Right cardiac atrium (tissue), 5 donors: ENCODE data around the gene ACAD10. TPM values are rescaled to one million over a fixed set of nuclear protein-coding genes. Genes with fewer than 3 reads are reported as not detected.
A peak's percentile ranks its signal among the peaks of the same experiment; 100 is the strongest.
"Not testable (repeated sequence)": the region's sequence is repeated elsewhere in the genome, so short reads cannot be mapped to it uniquely, and the experiment has no call there.

Source experiments
- ATAC-seq, 2 donors: fragments of 200-7000 bp; cut with Tn5 transposase; one replicate each; pipeline versions ENCODE4 v1.8.0 to v1.9.1; 2020; ENCODE audit warnings: moderate library complexity in 2 of 2, mild to moderate bottlenecking in 1 of 2
- DNase-seq, 3 donors: peaks; one replicate each; pipeline ENCODE4 v3.0.0-alpha.2; 2020
- H3K27ac ChIP-seq: one replicate; pipeline ENCODE4 v1.5.1; 2013; ENCODE audit warnings: mild to moderate bottlenecking, low read length, control low read depth, moderate library complexity
- H3K27me3 ChIP-seq: one replicate; pipeline ENCODE4 v1.6.1; 2013; ENCODE audit not compliant: control insufficient read depth, insufficient read depth
- H3K4me1 ChIP-seq: one replicate; pipeline ENCODE4 v1.6.1; 2013; ENCODE audit warnings: low read length; ENCODE audit not compliant: control insufficient read depth, insufficient read depth
- H3K4me3 ChIP-seq: one replicate; pipeline ENCODE4 v1.5.1; 2013; ENCODE audit warnings: low read length, control low read depth
- H3K9me3 ChIP-seq: one replicate; pipeline ENCODE4 v1.6.1; 2013; ENCODE audit warnings: low read length; ENCODE audit not compliant: control insufficient read depth
- WGBS: extraction: QIAGEN DNeasy Blood & Tissue Kit; methylation state at CpG from one replicate; pipeline ENCODE4 v1.1.7; 2013; 5-methylcytosine and 5-hydroxymethylcytosine counted together
- intact Hi-C, 4 donors: fragments of 100-400 bp; cut with DNase I; formaldehyde crosslinking; loops; one replicate each; pipeline versions ENCODE4 v1.11.0 to v1.14.0; 2022 to 2023
- polyA plus RNA-seq: library from polyadenylated mRNA; stranded (reverse); fragments of 200-250 nt; gene quantifications from one replicate; pipeline ENCODE4 v1.2.3, GENCODE V29; 2013
- total RNA-seq, 4 donors: library from RNA; stranded (reverse); fragmentation: NEBNext Ultra II Directional; extraction: Animal tissue kit (Norgen Biotek cat#: 25700); gene quantifications; one replicate each; pipeline ENCODE4 v1.2.1, GENCODE V29; 2021
- donor health status: healthy with polysubstance abuse.
- donor health status: DM: no; HTN: yes; CAD: no.
- donor health status: DM: no; HTN: no; CAD: no.
- donor health status: DM: no; HTN: yes; CAD: no; lungs with severe emphysema.
- donor health status: DM: yes; HTN: yes; CAD: no.

Gene ACAD10
- total and polyA plus RNA-seq, 5 donors: 17.4 to 30.0 (median 21.6) TPM

GRCh38 chr12:111655356-111655755 is 30.5 kb upstream of the ACAD10 start:
- ATAC-seq: no peak
- no peak for DNase-seq
- Histone ChIP-seq H3K27ac (no peak overlapping the region), H3K27me3 (no peaks in the 10 kb centered on the region), H3K4me1 (no peaks in the 10 kb centered on the region), H3K9me3 (no peaks in the 10 kb centered on the region), H3K4me3 (no peak overlapping the region)
- 80% methylated on average over 3 of the region's 3 CpGs for WGBS
- intact Hi-C loops: no loop called here

GRCh38 chr12:111656016-111656415 is 29.8 kb upstream of the ACAD10 start:
- H3K27ac ChIP-seq: no peak overlapping the region
- no peaks in the 10 kb centered on the region for H3K9me3 ChIP-seq
- intact Hi-C loops: no loop called here
- H3K27me3 ChIP-seq: no peaks in the 10 kb centered on the region
- no peaks in the 10 kb centered on the region for H3K4me1 ChIP-seq
- WGBS: 54% methylated on average over 4 of the region's 4 CpGs
- ATAC-seq: peak; percentile 32 to 38
- no peak for DNase-seq
- no peak overlapping the region for H3K4me3 ChIP-seq

- ATAC-seq (no peak), DNase-seq (no peak)
- Histone ChIP-seq H3K27me3 (no peaks in the 10 kb centered on the region), H3K27ac (no peak overlapping the region), H3K9me3 (no peaks in the 10 kb centered on the region), H3K4me3 (no peak overlapping the region), H3K4me1 (no peaks in the 10 kb centered on the region)
- intact Hi-C loops: no loop called here
- 92% methylated on average over 5 of the region's 5 CpGs for WGBS
These were observed 21.4 kb upstream of the ACAD10 start for GRCh38 chr12:111664499-111664898.

- intact Hi-C loops: no loop called here
- H3K4me3 ChIP-seq: no peak overlapping the region
- H3K27ac ChIP-seq: no peak overlapping the region
- H3K9me3 ChIP-seq: no peaks in the 10 kb centered on the region
- no peaks in the 10 kb centered on the region for H3K27me3 ChIP-seq
- ATAC-seq (no peak), DNase-seq (no peak)
- WGBS: 81% methylated on average over 11 of the region's 11 CpGs
- H3K4me1 ChIP-seq: no peaks in the 10 kb centered on the region
These were observed 20.6 kb upstream of the ACAD10 start for GRCh38 chr12:111664961-111665865.

- no peaks in the 10 kb centered on the region for H3K27me3 ChIP-seq
- H3K4me3 ChIP-seq: no peak overlapping the region
- H3K9me3 ChIP-seq: no peaks in the 10 kb centered on the region
- ATAC-seq (no peak), DNase-seq (no peak)
- 96% methylated on average over 10 of the region's 10 CpGs for WGBS
- intact Hi-C loops: no loop called here
- no peaks in the 10 kb centered on the region for H3K4me1 ChIP-seq
- no peak overlapping the region for H3K27ac ChIP-seq
These were observed 13.0 kb upstream of the ACAD10 start for GRCh38 chr12:111672822-111673381.

GRCh38 chr12:111673503-111673902 is 12.3 kb upstream of the ACAD10 start:
- H3K4me1 ChIP-seq: no peaks in the 10 kb centered on the region
- no peak for DNase-seq
- intact Hi-C loops: no loop called here
- 79% methylated on average over 3 of the region's 3 CpGs for WGBS
- no peaks in the 10 kb centered on the region for H3K27me3 ChIP-seq
- peak in 1 of 2 donors; percentile 40 for ATAC-seq
- no peaks in the 10 kb centered on the region for H3K9me3 ChIP-seq
- no peak overlapping the region for H3K4me3 ChIP-seq
- H3K27ac ChIP-seq: no peak overlapping the region

- Histone ChIP-seq H3K4me3 (no peak overlapping the region), H3K27ac (no peak overlapping the region), H3K9me3 (no peaks in the 10 kb centered on the region), H3K4me1 (no peaks in the 10 kb centered on the region), H3K27me3 (no peaks in the 10 kb centered on the region)
- 97% methylated on average over 5 of the region's 5 CpGs for WGBS
- DNase-seq (no peak), ATAC-seq (no peak)
- intact Hi-C loops: no loop called here
These were observed 8.7 kb upstream of the ACAD10 start for GRCh38 chr12:111677186-111677585.

- DNase-seq: peak in 1 of 3 donors; percentile 44
- H3K4me1 ChIP-seq, H3K27ac ChIP-seq, H3K9me3 ChIP-seq, H3K27me3 ChIP-seq, intact Hi-C loops, ATAC-seq: not testable (repeated sequence)
- peak overlapping the region; percentile 96 for H3K4me3 ChIP-seq
- 81% methylated on average over 13 of the region's 13 CpGs for WGBS
These were observed 1.2 kb upstream of the ACAD10 start for GRCh38 chr12:111684485-111685198.

GRCh38 chr12:111685322-111685810 is 487 bp upstream of the ACAD10 start:
- DNase-seq (no peak), ATAC-seq (peak; percentile 11 to 15)
- Histone ChIP-seq H3K9me3 (no peaks in the 10 kb centered on the region), H3K4me1 (no peaks in the 10 kb centered on the region), H3K4me3 (peak overlapping the region; percentile 96), H3K27me3 (no peaks in the 10 kb centered on the region), H3K27ac (peak overlapping the region; percentile 97)
- intact Hi-C loops: no loop called here
- WGBS: under 1% methylated on average over 36 of the region's 36 CpGs

- intact Hi-C loops: no loop called here
- ATAC-seq (peak in 1 of 2 donors; percentile 4), DNase-seq (no peak)
- H3K27me3 ChIP-seq: no peaks in the 10 kb centered on the region
- WGBS: 16% methylated on average over 15 of the region's 15 CpGs
- no peaks in the 10 kb centered on the region for H3K4me1 ChIP-seq
- peak overlapping the region; percentile 97 for H3K27ac ChIP-seq
- no peaks in the 10 kb centered on the region for H3K9me3 ChIP-seq
- peak overlapping the region; percentile 96 for H3K4me3 ChIP-seq
These were observed 787 bp downstream of the ACAD10 start for GRCh38 chr12:111686574-111687105.

- H3K9me3 ChIP-seq: no peaks in the 10 kb centered on the region
- no peaks in the 10 kb centered on the region for H3K27me3 ChIP-seq
- no peak overlapping the region for H3K4me3 ChIP-seq
- ATAC-seq (no peak), DNase-seq (no peak)
- intact Hi-C loops: no loop called here
- WGBS: 55% methylated on average over 2 of the region's 2 CpGs
- H3K27ac ChIP-seq: no peak overlapping the region
- no peaks in the 10 kb centered on the region for H3K4me1 ChIP-seq
These were observed 1.4 kb downstream of the ACAD10 start for GRCh38 chr12:111687255-111687654.
